CD4-positive, alpha-beta T cell treated with Interleukin-6 for 4 hours (primary cell): ENCODE results near the gene IFNL2.

Experiments
- DNase-seq: peaks from one replicate; pipeline ENCODE4 v3.0.0-alpha.2; 2020; ENCODE audit warnings: mixed read lengths

The IFNL2 gene

GRCh38 chr19:39318690-39319089 is 50.5 kb downstream of the IFNL2 start:
- no peak for DNase-seq

GRCh38 chr19:39319098-39319891 is 51.1 kb downstream of the IFNL2 start:
- DNase-seq = no peak
